GM12892 (cell line): ENCODE results near the gene UNC5A.

Source experiments
- POLR2A ChIP-seq: IDR thresholded peaks from 2 replicates; pipeline ENCODE4 v1.6.1; 2011; ENCODE audit warnings: low read depth, low read length, control low read depth
- POLR2AphosphoS5 ChIP-seq: IDR thresholded peaks from 2 replicates; pipeline ENCODE4 v1.6.1; 2011; ENCODE audit warnings: low read depth, low read length, control low read depth

DNA sequence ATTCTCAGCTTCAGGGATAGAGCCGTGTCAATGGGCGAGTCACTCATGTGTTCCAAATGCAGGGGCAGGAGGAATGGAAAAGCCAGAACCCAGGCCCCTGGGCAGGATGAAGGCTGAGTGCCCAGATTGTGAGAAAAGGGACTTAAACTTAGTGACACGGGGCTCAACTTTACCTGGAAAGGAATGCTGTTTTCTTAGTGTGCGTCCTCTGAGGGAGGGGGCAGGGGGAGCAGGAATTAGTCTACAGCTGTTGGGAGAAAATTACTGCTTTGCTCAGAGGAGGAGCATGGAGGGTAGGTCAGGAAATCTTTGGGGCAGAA is 74.2 kb downstream of the UNC5A start:
- TF ChIP-seq POLR2A (no peak), POLR2AphosphoS5 (no peak)
